Subcutaneous adipose tissue (tissue), 4 donors: Measurements from ENCODE around the gene FARP1. TPM values are rescaled to one million over a fixed set of nuclear protein-coding genes. Genes with fewer than 3 reads are reported as not detected.

Source experiments
- CTCF ChIP-seq: fragments of 450-650 bp; IDR thresholded peaks from one replicate; pipeline ENCODE4 v1.5.1; 2016; ENCODE audit warnings: low read depth, mild to moderate bottlenecking, control low read depth, antibody characterized with exemption, moderate library complexity
- total RNA-seq, 4 donors: library from RNA; depleted of rRNA; stranded (reverse); fragments of >200 nt; gene quantifications; one replicate each; pipeline ENCODE4 v1.1.0, GENCODE V29; 2016

The FARP1 gene
- total RNA-seq, 4 donors from 2014 or later, result 24.9 to 39.9 (median 28.8) TPM

- TF ChIP-seq CTCF, result no peak
These were observed 110.6 kb downstream of the FARP1 start for GRCh38 chr13:98253526-98253925.

DNA sequence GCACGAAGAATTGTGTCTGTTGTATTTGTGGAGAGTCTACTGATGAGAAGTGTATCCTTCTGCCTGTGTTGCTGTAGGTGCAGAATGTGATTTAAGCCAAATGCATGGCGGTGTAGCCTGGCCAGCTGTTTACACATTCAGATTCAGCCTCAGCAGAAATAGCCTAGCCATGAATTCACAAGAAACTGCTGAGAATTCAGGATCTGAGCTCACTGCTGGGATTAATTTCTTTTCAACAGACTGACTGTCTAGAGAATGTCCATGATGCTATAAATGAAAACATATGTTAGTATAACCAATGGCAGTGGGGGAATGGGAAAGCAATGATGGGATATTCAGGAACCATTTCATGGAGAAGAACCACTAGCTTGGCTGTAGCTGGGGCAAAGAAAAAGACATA is 111.6 kb downstream of the FARP1 start:
- no peak for TF ChIP-seq CTCF

DNA sequence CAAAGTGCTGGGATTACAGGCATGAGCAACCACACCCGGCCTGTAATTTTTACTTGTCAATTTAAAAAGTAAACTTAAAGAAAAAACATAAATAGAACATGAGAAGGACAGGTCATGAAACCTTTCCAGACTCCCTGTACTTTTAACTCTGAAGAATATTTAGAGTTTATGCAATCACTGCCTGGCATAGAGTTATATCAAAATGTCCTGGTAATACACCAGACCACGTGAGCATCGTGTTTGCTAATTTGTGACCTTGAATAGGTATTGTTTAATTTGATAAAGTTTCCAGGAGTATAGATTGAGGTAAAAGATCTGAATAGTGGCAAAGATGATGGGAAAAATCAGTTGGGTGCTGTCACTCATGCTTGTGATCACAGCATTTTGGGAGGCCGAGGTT is 115.3 kb downstream of the FARP1 start:
- no peak for TF ChIP-seq CTCF

DNA sequence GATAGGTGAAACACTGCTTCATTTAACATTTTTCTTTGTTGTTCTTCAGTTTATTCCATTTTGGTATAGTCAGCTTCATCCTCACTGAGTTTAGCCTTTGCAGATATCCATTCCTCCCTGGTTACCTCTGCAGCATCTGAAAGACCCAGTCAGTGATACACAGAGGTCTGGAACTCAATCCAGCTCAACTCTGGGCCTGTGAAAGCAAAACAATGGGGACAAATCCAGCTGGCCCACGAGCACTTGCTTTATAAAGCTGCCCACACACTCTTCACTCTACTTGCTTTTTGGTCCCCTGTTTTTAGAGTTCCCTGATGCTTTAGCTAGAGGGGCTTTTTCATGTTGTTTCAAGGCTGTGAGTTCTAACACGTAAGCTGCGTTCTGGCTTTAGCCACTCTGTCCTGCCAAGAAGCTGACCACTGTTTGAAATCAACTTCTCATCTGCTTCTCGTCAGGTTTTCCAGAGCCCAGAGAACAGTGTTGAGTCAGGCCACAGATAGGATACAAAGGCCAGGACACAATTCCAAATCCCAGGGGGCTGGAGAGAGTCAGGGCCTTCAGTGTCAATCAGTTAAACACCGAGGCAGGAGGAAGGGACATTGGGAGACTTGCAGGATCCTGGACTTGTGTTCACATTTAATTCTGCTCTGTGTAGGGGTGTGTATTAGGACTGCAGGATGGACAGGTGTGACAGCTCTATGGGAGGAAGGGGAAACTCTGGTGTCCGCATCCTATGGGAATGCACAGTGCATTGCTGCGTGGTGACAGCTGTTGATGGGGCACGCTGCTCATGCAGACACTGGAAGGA is 117.7 kb downstream of the FARP1 start:
- TF ChIP-seq CTCF, result no peak

GRCh38 chr13:98261165-98261702 is 118.3 kb downstream of the FARP1 start:
- no peak for TF ChIP-seq CTCF

- no peak for TF ChIP-seq CTCF
These were observed 119.4 kb downstream of the FARP1 start for GRCh38 chr13:98262292-98262691.

DNA sequence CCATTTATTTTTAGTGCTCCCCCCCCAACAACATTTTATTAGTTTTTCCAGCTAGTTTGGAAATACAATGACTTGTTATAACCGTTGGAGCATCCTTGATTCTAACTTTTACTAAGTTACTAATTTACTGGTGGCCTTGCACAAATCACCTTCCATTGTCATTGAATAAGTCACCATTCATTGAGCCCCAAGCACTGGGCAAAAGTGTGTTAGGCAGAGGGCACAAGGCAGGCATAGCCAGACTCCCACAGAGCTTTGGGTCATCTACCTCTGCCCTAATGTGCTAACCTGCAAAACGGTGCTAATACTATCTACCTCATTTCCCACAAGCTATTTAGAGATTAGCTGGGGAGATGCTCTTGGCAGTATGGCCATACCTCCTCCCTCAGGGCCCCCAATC is 120.9 kb downstream of the FARP1 start:
- TF ChIP-seq CTCF, result no peak
